ENCODE measurements around the gene VGLL4.

The VGLL4 gene

GRCh38 chr3:11651900-11652299, 8.2 kb upstream of the VGLL4 start:
- no peak for DNase-seq

- no peak for DNase-seq
Measured at GRCh38 chr3:11651477-11651876, 7.8 kb upstream of the VGLL4 start.

- DNase-seq: no peak
Measured at GRCh38 chr3:11650391-11650790, 6.7 kb upstream of the VGLL4 start.

- DNase-seq: no peak
Measured at GRCh38 chr3:11648735-11649134, 5.0 kb upstream of the VGLL4 start.

DNA sequence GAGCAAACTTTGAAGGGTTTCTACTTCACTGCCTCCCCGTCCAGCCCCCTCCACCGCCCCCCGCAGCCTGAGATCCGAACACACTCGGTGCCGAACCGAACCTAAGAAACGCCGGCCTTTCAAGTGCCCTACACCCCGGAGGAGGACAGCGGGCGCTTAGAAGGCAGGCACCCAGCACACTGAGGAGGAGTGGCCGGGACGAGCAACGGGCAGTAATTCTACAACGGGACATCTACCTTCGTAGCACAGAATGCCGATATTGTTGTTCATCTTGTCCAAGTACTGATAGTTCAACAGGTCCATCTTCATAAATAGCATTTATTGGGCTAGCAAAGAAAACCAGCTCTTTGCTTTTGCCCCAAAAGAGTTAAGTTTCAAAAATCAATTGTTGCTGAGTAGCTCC, 513 bp downstream of the VGLL4 start:
- DNase-seq: peak; percentile 36

GRCh38 chr3:11642431-11643191, 1.1 kb downstream of the VGLL4 start:
- peak; percentile 65 for DNase-seq

- DNase-seq: no peak
Measured at GRCh38 chr3:11641683-11642430, 1.9 kb downstream of the VGLL4 start.

GRCh38 chr3:11641316-11641682, 2.4 kb downstream of the VGLL4 start:
- no peak for DNase-seq

- DNase-seq: no peak
Measured at GRCh38 chr3:11640009-11640673, 3.6 kb downstream of the VGLL4 start.

DNA sequence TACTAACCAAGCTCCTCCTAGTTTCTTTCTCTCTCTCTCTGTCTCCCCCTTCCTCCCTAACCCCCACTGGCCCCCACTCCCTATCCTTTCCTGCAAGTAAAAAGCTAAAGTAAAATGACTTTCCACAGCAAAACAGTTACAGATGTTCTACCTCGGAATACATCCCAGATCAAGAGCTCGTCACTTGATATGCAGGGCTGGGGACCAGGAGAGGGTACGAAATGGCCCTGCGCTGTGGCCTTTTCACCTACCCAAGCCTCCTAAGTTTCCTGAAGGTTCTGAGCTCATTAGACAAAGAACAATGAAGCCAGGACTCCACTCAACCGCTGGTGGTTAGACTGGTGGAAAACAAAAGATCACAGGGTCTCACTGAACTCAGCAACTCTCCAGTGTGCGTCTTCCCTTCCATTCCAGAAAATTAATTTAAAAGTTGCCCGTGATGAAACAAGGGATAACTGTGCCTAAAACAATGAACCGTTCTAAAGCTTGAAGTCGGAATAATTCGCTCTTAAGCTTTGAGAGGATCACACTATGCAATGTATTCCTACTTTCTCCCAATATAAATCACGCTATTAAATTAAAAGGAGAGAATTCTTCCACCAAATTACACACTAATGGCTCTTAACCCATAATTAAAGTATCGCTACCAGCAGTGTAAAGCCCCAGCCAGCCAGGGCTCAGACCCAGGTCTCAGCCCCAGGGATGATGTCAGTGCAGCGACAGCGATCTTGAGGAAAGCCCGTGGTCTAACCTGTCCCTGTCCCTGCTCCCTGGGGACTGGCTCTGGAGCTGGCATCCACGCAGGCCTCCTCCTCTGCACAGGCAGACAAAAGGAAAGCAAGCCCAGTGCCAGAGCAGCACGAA, 5.0 kb downstream of the VGLL4 start:
- DNase-seq: no peak

DNA sequence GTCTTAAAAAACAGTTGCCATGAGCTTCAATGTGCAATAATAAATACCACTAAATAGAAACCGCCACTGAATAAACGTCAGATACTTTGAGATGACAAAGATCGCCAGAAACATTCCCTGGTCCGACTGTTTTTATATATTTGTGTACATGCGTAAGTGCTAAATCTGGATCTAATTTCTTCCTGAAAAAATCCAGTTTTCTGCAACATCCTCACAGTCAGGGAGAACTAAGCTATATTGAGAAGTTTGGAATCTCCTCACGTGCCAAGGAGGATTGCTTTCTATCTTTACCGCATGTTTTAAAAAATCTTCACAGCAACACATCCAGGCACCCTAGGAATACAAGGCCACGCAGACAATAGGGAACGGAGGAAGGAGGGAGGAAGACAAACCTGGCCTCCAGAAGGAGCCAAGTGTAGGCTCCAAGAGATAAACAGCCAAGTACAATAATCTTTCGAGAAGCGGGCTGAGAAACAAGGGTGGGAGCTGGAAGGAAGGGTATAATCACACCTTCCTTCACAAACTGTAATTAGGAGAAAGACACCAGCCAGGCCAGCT, 5.7 kb downstream of the VGLL4 start:
- no peak for DNase-seq

DNA sequence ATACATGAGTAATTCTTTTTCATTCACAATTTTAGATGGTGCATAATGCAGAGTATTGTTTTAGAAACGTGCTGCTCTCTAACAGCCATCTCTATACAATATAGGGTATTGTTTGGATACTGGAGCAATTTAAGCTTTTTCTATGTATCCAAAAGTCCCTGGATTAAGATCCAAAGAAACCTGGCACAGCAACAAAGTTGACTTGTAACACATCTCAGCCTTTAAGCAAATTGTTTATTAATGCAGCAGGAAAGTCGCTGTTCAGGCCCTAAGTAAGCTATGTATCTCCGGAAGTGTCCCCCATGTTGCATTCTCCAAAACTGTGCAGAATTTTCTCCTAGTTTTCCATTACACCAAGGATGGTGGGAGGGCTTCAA, 7.3 kb downstream of the VGLL4 start:
- no peak for DNase-seq

DNA sequence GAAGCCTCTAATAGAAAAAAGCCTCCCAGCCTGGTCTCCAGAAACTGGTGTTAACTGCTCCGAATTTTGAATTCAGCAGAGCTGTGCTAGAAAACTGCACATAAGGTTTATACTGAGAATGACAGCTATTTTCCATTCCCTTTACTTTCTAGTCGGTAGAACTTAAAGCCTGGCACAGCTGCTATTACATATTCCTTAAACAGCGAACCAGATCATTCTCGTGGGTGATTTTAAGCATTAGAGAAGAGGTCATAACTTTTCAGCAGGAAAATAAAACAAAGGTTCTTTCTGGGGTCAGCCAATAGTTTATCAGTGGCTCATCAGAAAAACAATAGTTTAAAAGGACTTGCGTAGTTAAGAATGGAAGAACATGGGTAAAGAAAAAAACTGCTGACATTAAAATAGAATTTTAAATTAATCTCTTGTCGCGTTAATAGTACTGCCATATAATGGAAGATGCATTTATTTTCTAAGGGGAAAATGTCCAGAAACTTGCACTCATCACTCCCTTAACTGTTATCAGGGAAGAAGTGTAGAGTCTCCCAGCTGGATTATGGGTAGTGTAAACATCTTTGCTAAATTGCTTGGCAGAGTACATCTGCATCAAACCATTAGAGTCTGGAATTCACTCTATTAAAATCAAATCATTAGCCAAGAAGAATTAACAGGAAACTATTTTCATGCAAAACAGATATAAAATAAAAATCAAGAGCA, 7.9 kb downstream of the VGLL4 start:
- DNase-seq: no peak

DNA sequence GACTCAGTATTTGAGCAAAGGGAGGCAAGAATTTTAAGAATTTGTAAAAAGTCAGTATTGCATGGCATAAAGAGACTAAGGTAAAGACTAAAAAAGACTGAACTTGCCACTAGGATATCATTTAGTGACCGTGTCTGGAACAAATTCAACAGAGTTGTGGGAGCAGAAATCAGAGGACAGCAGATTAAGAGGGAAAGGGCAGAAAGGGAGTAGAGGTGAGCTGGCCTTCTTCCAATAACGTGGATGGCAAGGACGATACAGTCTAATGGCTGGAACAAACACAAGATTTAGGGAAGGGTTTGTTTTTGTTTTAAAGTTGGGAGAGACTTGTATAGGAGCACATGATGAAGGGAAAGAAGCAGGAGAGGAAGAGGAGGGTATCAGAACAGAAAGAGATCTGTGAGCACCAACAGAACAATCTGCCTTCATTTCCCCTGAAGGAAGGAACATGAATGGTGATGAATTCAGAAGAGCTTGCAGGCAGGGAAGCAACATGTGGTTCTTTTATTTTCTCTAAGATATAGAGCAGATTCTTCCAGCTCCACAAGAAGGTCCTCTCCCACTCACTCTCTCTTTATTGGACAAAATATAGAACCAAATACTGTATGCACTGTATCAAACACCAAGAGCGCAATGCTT, 8.6 kb downstream of the VGLL4 start:
- DNase-seq: no peak

GRCh38 chr3:11634081-11634635, 9.6 kb downstream of the VGLL4 start:
- no peak for DNase-seq

- DNase-seq: no peak
Measured at GRCh38 chr3:11632966-11633365, 10.7 kb downstream of the VGLL4 start.

DNA sequence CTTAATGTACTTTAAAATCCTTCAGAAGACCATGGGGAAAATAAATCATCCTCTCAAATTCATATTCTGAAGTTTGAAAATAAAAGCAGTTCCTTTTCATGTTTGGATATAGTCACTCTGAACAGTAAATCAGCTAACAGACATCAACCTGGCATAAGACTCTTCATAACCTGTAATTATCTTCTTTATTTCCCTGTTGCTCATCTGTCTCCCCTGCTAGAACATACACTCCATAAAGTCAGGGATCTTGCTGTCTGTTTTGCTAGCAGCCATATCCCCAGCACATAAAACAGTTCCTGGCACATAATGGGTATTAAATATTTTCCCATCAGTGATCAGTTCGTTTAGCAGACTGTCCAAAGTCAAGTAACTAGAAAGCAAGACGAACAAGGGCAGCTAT, 11.2 kb downstream of the VGLL4 start:
- DNase-seq: no peak

DNA sequence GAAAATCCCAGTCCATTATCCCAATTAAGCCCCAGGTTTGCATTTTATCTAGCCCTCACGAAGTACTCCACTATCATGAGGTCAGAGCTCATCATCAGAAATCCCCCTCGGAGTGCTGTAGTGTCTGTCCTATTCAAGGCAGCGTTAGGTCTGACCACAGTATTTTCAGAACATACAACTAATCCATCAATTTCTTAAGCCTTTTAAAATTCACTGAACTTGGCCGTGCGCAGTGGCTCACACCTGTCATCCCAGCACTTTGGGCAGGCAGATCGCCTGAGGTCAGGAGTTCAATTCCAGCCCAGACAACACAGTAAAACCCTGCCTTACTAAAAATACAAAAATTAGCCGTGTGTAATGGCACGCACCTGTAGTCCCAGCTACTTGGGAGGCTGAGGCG, 11.9 kb downstream of the VGLL4 start:
- DNase-seq: no peak

- DNase-seq: no peak
Measured at GRCh38 chr3:11629716-11630115, 14.0 kb downstream of the VGLL4 start.

- no peak for DNase-seq
Measured at GRCh38 chr3:11627612-11628011, 16.1 kb downstream of the VGLL4 start.

DNA sequence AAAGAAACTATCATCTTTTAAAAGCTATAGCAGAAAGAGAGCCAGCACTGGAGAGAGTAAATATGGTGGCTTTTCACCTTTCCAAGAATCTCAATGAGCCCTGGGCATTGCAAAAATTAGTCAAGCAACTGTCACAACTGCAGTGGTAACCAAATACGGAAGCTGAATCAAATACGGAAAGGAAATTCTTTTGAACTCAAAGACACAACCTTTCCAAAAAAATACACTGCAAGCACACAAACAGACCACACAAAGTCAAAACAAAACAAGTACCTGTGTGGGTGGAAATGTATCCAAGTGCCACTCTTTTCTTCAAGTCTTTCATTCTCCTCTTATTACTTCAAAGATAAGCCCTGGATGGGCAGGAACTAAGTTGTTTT, 17.6 kb downstream of the VGLL4 start:
- no peak for DNase-seq
